Naive B cell (primary cell): ENCODE results near the gene TBC1D14. TPM values are rescaled to one million over a fixed set of nuclear protein-coding genes. Genes with fewer than 3 reads are reported as not detected.
"Not testable (repeated sequence)": the region's sequence is repeated elsewhere in the genome, so short reads cannot be mapped to it uniquely, and the experiment has no call there.

ENCODE experiments used
- ATAC-seq, 2 donors: fragments of 150-1000 bp; cut with Tn5 transposase; 2 replicates each; pipeline ENCODE4 v1.10.0; 2021; ENCODE audit warnings: low read depth in 2 of 2, mild to moderate bottlenecking in 2 of 2, moderate library complexity in 2 of 2
- DNase-seq: peaks from one replicate; pipeline ENCODE4 v3.0.0; 2022
- H3K27ac Mint-ChIP-seq, 6 donors: one replicate each; pipeline ENCODE4 v1.8.0; 2020 to 2022; ENCODE audit warnings: mild to moderate bottlenecking in 6 of 6, mixed read lengths in 6 of 6, moderate library complexity in 5 of 6, inconsistent platforms in 2 of 6
- H3K27me3 Mint-ChIP-seq, 3 donors: one replicate each; pipeline ENCODE4 v1.8.0; 2021 to 2022; ENCODE audit warnings: mixed read lengths in 3 of 3, mild to moderate bottlenecking in 1 of 3
- H3K36me3 Mint-ChIP-seq, 2 donors: one replicate each; pipeline ENCODE4 v1.8.0; 2020 to 2022; ENCODE audit warnings: mixed read lengths in 2 of 2, inconsistent platforms in 1 of 2, mild to moderate bottlenecking in 1 of 2
- H3K4me1 Mint-ChIP-seq, 3 donors: one replicate each; pipeline ENCODE4 v1.8.0; 2020 to 2022; ENCODE audit warnings: mixed read lengths in 3 of 3, inconsistent platforms in 1 of 3, mild to moderate bottlenecking in 1 of 3, moderate library complexity in 1 of 3
- H3K4me3 Mint-ChIP-seq, 8 donors: one replicate each; pipeline ENCODE4 v1.8.0; 2020 to 2022; ENCODE audit warnings: mild to moderate bottlenecking in 8 of 8, mixed read lengths in 8 of 8, moderate library complexity in 8 of 8, inconsistent platforms in 2 of 8
- H3K9me3 Mint-ChIP-seq, 7 donors: one replicate each; pipeline ENCODE4 v1.8.0; 2020 to 2022; ENCODE audit warnings: mixed read lengths in 7 of 7, mild to moderate bottlenecking in 5 of 7, inconsistent platforms in 2 of 7, moderate library complexity in 1 of 7
- polyA plus RNA-seq, 6 donors: library from polyadenylated mRNA; unstranded; fragments of 300-500 nt; fragmentation: Illumina TruSeq; gene quantifications; one replicate each; pipeline ENCODE4 v1.2.3, GENCODE V29; 2021; ENCODE audit warnings: low read depth in 6 of 6

The TBC1D14 gene
- polyA plus RNA-seq, 6 donors from 2014 or later = 27.3 to 42.4 (median 33.8) TPM

DNA sequence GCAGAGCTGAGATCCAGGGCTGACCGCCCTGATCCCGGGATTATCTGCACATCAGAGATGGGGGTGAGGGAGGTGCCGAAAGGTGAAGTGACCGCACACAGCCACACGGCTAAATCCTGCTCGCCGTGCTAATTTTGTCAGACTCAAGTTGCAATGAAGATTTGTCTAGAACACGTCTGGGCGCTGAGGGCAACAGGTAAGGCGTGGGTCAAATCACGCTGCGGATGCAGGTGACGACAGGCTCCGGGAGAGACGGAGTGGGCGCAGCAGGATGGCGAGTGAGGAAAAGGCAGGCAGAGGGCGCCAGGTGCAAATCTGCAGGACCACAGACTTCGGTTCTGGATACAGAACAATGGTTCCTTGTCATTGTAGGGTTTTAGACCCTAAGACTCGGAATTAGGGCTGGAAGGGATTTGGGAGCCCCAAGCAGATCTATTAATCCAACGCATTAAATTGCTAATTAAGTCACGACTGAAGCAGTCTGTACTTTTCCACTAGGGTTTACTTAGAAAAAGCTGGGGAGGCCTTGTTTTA lies 1.9 kb upstream of the TBC1D14 start:
- Mint-ChIP-seq H3K27ac (peak overlapping the region in 3 of 6 donors; percentile 1 to 49 (median 25)), H3K36me3 (no peaks in the 10 kb centered on the region), H3K27me3 (peaks cover 0 to 7% (median 0%) of the 10 kb centered on the region in 3 donors), H3K9me3 (no peaks in the 10 kb centered on the region), H3K4me1 (peaks cover 36 to 45% (median 39%) of the 10 kb centered on the region in 3 donors), H3K4me3 (peak overlapping the region; percentile 42 to 95 (median 84))
- DNase-seq (no peak), ATAC-seq (no peak)

DNA sequence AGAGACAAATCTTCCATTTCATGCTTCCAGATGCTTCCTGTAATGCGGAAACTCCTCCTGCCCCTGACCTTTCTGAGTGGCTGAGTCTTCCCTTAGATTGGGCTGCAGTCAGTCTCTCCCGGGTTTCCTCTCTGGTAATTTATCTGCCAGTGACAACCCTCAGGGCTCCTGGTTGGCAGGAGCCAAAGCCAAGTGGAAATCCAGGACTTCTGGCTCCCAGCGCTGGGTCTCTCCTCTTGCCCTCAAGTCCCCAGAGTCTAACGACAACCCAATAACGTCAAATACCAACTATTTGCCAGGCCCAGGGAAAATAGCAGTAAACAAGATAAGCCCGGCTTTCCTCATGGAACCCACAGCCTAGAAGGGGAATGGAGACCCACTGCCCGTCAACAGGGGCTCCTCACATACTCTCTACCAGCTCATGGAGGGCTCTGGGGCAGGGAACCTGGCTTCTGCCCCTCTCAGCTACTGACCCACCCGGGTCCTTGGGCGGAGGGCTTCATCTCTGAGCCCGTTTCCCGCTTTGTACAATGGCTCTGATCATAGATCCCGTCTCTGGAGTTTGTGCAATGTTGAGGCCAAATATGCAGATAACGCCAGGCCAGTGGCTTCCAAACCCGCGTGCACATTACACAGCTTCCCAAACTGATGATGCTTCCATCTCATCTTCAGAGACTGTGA lies 1.1 kb upstream of the TBC1D14 start:
- no peaks in the 10 kb centered on the region for H3K9me3 Mint-ChIP-seq
- H3K27ac Mint-ChIP-seq = peak overlapping the region; percentile 59 to 95 (median 92)
- H3K36me3 Mint-ChIP-seq = no peaks in the 10 kb centered on the region
- H3K4me3 Mint-ChIP-seq = peak overlapping the region; percentile 86 to 95 (median 93)
- DNase-seq = no peak
- H3K4me1 Mint-ChIP-seq = peaks cover 38 to 50% (median 39%) of the 10 kb centered on the region in 3 donors
- H3K27me3 Mint-ChIP-seq = peaks cover 0 to 7% (median 0%) of the 10 kb centered on the region in 3 donors
- no peak for ATAC-seq

DNA sequence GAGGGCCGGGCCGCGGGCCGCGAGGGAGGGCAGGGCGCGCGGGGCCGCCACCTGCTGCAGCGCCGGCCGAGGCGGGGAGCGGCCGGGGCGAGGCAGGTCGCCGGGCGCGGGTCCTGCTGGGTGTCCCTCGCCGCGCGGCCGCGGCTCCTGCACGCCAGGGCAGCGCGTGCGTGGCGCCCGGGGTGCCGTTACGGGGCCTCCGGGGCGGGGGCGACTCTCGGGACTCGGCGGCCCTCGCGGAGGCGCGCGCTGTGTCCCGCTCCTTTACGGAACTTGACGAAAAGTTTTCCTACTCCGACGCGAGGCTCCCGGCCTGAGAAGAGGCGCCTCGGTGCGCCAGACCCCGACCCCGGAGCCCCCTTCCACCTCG lies 329 bp downstream of the TBC1D14 start:
- peak overlapping the region in 4 of 6 donors; percentile 82 to 98 (median 88) for H3K27ac Mint-ChIP-seq
- peak; percentile 22 to 37 for ATAC-seq
- H3K36me3 Mint-ChIP-seq = no peaks in the 10 kb centered on the region
- H3K4me1 Mint-ChIP-seq = peaks cover 38 to 56% (median 39%) of the 10 kb centered on the region in 3 donors
- DNase-seq = no peak
- peaks cover 0 to 7% (median 0%) of the 10 kb centered on the region in 3 donors for H3K27me3 Mint-ChIP-seq
- no peaks in the 10 kb centered on the region for H3K9me3 Mint-ChIP-seq
- H3K4me3 Mint-ChIP-seq = peak overlapping the region; percentile 89 to 95 (median 92)

DNA sequence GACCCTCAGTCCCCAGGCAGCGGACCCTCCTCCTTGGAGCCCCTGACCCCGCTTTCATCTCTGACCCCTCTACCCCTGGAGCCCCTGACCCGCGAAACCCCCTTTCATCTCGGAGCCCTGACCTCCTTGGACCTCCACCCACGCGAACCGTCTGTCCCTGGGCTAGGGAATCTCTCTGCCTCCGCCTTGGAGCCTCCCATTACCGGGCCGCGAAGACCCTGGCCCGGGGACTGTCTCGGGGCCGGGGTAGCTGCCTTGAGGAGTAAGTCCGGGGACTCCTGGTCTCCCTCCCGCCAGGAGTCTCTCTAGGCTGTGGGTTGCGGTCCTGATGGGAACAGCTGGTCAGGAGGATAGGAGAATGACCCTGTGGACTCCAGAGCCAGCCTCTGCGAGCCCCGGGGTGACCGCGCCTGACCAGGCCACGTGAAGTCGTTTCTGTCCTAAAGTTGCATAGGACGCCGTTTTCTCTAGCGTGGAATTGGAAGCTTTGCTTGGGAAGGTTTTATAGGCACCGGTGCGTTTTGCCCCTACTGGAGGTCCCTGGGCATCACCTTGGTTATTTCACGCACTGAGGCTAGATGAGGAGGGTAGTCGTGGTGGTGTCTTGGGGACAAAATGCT lies 824 bp downstream of the TBC1D14 start:
- Mint-ChIP-seq H3K27ac (peak overlapping the region; percentile 27 to 98 (median 84)), H3K9me3 (no peaks in the 10 kb centered on the region), H3K4me3 (peak overlapping the region; percentile 89 to 95 (median 92)), H3K36me3 (no peaks in the 10 kb centered on the region), H3K4me1 (peaks cover 38 to 60% (median 39%) of the 10 kb centered on the region in 3 donors), H3K27me3 (peaks cover 0 to 7% (median 0%) of the 10 kb centered on the region in 3 donors)
- ATAC-seq = no peak
- no peak for DNase-seq

DNA sequence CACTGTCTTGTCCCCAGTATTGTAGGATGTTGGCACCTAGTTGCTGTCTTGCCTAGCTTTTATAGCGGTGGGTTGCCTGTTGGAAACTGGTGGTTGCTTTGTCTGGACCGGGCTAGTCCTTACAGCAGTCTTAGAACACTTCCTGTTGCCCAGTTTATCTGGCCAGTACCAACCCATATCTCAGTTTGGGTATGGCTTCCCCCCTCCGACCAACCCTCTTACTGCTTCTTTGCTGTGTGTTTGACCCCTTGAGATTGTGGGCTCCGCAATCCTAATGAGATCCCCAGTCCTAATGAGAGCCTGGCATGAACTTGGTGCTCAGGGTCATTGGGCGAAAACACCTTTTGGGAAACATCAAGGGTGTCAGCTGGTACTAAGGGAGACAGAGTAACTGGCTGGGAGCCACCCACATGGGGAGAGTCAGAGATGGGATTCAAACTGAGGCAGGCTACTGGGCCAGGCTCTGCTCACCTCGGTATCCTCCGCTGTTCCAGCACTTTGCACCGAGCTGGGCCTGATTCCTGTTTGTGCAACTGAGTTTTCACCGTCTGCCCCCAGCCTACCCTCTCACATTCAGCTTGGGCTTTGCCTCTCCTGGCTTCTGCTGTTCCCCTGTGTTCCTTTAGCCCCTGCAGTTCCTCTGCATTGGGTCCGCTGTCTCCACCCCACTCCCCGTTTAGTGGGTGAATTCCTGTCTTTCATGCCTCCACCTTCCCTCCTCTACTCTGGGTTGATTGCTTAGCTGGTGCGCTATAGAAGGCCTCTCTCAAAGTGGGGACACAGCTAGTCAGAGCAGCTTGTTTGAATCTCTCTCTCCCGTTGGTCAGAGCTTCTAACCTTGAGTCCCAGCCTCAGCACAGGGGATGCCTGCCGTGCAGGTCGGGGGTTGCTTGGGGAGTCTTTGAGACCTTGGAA lies 1.6 kb downstream of the TBC1D14 start:
- DNase-seq (no peak), ATAC-seq (no peak)
- peak overlapping the region; percentile 27 to 98 (median 84) for H3K27ac Mint-ChIP-seq
- peaks cover 0 to 7% (median 0%) of the 10 kb centered on the region in 3 donors for H3K27me3 Mint-ChIP-seq
- H3K9me3 Mint-ChIP-seq = no peaks in the 10 kb centered on the region
- H3K4me3 Mint-ChIP-seq = peak overlapping the region; percentile 89 to 95 (median 92)
- H3K4me1 Mint-ChIP-seq = peaks cover 39 to 65% (median 43%) of the 10 kb centered on the region in 3 donors
- H3K36me3 Mint-ChIP-seq = no peaks in the 10 kb centered on the region

DNA sequence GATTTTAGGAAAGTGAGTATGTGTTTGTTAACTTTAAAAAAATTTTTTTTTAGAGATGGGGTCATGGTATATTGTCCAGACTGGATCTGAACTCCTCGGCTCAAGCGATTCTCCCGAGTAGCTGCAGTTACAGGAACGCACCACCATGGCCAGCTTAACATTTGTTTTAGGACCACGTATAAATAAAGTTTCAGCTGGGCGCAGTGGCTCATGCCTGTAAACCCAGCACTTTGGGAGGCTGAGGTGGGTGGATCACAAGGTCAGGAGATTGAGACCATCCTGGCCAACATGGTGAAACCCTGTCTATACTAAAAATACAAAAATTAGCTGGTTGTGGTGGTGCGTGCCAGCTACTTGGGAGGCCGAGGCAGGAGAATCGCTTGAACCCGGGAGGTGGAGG lies 2.3 kb downstream of the TBC1D14 start:
- not testable (repeated sequence) for H3K9me3 Mint-ChIP-seq, H3K36me3 Mint-ChIP-seq, ATAC-seq, H3K27me3 Mint-ChIP-seq, DNase-seq
- Mint-ChIP-seq H3K27ac (peak overlapping the region in 2 of 6 donors; percentile 45 to 84), H3K4me1 (peaks cover 46 to 72% (median 50%) of the 10 kb centered on the region in 3 donors), H3K4me3 (peak overlapping the region in 5 of 8 donors; percentile 76 to 94 (median 91))

DNA sequence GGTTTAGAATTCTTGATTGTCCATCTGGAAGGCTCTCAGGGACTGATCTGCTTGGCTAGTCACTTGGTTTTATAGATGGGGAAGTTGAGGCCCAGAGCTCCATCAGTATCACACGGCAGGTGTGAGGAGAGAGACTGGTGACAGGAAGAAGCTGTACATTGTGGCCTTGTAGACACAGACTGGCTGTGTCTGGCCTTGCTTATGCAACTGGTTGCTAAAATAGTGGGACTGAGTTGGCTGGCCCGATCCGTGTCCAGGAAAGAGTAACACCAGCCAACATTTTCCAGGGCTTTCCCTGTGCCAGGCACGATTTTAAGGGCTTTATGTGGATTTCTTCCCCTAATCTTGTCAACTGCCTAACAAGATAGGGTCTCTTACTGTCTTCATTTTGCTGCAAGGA lies 2.8 kb downstream of the TBC1D14 start:
- peak overlapping the region in 4 of 6 donors; percentile 46 to 93 (median 68) for H3K27ac Mint-ChIP-seq
- no peaks in the 10 kb centered on the region for H3K9me3 Mint-ChIP-seq
- DNase-seq (no peak), ATAC-seq (no peak)
- peaks cover 0 to 3% (median 0%) of the 10 kb centered on the region in 3 donors for H3K27me3 Mint-ChIP-seq
- H3K36me3 Mint-ChIP-seq = no peaks in the 10 kb centered on the region
- peak overlapping the region in 6 of 8 donors; percentile 32 to 91 (median 72) for H3K4me3 Mint-ChIP-seq
- peaks cover 49 to 74% (median 51%) of the 10 kb centered on the region in 3 donors for H3K4me1 Mint-ChIP-seq

DNA sequence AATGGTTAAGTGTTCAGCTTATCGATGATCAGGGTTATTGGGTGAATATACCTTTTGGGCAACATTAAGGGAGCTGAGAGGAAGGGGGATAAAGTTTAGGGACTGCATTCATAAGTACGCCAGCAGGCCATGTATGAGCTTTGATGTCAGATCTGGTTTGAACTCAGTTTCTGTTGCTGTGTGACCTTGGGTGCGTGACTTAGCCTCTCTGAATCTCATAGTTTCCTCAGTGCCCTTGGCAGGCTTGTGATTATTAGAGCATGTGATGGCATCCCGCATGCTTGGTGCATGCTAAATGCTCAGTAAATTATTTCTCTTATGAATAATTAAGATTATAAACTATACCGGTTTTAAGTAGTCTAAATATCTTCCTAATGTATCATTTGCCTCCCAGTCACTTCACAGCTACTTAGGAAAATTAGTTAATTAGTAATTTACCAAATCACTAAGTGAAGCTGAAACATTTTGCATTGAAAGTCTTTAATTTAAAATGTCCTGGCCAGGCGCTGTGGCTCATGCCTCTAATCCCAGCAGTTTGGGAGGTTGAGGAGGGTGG lies 3.8 kb downstream of the TBC1D14 start:
- Mint-ChIP-seq H3K4me1 (peaks cover 51 to 76% (median 52%) of the 10 kb centered on the region in 3 donors), H3K27ac (peak overlapping the region in 1 of 6 donors; percentile 28), H3K27me3 (no peaks in the 10 kb centered on the region), H3K4me3 (peak overlapping the region in 1 of 8 donors; percentile 37), H3K36me3 (no peaks in the 10 kb centered on the region), H3K9me3 (no peaks in the 10 kb centered on the region)
- ATAC-seq (no peak), DNase-seq (no peak)

DNA sequence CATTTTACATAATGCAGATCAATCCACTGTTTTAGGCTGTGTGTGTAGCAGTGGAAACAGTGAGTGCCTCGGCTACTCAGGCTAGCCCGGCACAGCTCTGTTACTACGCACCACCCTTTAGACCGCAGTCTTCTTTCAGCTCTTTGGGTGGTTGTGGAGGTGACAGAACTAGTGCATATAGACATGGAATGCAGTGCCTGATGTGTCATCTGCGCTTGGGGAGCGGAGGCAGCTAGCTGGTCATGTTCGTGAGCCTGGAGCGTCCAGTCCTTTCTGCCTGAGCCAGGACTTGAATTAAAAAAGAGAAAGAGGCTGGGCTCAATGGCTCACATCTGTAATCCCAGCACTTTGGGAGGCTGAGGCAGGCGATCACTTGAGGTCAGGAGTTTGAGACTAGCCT lies 4.8 kb downstream of the TBC1D14 start:
- peak overlapping the region in 1 of 8 donors; percentile 76 for H3K4me3 Mint-ChIP-seq
- no peaks in the 10 kb centered on the region for H3K9me3 Mint-ChIP-seq
- H3K36me3 Mint-ChIP-seq = no peaks in the 10 kb centered on the region
- peak overlapping the region in 1 of 6 donors; percentile 47 for H3K27ac Mint-ChIP-seq
- peaks cover 51 to 77% (median 51%) of the 10 kb centered on the region in 3 donors for H3K4me1 Mint-ChIP-seq
- ATAC-seq = no peak
- H3K27me3 Mint-ChIP-seq = no peaks in the 10 kb centered on the region
- no peak for DNase-seq

DNA sequence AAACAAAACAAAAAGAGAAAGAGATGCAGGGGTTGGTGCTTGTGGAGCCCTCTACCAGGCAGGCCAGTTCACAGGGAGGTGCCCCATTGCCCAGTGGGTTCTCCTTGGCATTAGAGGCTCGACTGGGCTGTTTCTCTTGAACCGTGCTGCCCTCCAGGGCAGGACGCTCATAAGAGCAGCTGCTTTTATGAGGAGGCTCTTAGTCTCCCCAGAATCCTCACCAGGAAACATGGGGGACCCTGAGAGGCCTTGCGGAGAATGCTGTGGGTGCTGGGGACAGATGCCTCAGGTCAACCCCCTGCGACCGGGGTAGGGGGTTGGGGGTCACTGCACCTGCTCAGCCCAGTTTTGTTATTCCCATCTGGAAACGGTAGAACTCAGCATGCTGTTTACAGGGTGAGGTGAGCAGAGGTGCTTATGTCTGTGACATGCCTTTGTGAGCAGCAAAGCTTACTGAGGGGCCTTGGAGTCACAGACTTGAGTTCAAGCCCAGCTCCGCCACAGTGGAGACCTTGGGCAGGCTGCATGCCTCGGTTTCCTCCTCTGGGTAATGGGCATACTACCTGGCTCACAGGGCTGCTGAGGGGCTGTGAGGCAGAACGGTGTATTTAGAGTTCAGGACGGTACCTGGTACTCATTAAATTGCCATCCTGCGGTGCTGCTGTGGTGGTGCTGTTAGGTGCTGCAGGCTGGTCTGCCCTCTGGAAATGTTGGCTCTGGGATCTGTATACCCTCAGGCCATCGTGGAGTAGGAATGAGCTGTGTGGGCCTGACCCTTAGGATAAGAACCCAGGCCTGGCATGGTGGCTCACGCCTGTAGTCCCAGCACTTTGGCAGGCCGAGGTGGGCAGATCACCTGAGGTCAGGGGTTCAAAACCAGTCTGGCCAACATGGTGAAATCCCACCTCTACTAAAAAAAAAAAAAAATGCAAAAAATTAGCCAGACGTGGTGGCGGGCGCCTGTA lies 5.7 kb downstream of the TBC1D14 start:
- DNase-seq = no peak
- Mint-ChIP-seq H3K4me3 (no peak overlapping the region), H3K4me1 (peaks cover 53 to 80% (median 54%) of the 10 kb centered on the region in 3 donors), H3K27ac (peak overlapping the region in 1 of 6 donors; percentile 18), H3K36me3 (no peaks in the 10 kb centered on the region), H3K27me3 (no peaks in the 10 kb centered on the region), H3K9me3 (no peaks in the 10 kb centered on the region)
- ATAC-seq = no peak

DNA sequence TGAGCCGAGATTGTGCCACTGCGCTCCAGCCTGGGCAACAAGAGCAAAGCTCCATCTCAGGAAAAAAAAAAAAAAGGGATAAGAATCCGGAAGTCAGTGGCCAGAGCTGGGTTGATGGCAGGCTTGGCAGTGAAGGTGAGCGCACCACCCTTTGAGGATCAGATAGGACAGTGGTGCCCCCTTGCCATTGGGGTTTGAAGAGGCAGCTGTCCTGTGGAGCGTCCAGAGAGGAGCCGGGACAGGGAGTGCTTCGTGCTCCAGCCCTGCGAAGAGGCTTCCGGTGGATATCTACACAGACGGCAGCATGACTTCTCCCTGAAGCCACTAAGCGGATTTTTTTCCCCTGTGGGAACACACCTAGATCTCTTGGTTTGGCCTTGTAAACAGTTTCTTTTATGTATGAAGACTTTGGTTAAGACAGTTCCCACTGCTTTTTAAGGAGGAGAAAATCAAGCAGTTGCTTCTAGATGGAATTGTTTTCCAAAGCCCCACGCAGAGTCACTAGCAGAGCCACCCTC lies 6.5 kb downstream of the TBC1D14 start:
- ATAC-seq = no peak
- no peaks in the 10 kb centered on the region for H3K36me3 Mint-ChIP-seq
- H3K4me1 Mint-ChIP-seq = peaks cover 49 to 77% (median 52%) of the 10 kb centered on the region in 3 donors
- DNase-seq = no peak
- no peaks in the 10 kb centered on the region for H3K27me3 Mint-ChIP-seq
- peak overlapping the region in 4 of 8 donors; percentile 12 to 47 (median 40) for H3K4me3 Mint-ChIP-seq
- H3K9me3 Mint-ChIP-seq = no peaks in the 10 kb centered on the region
- peak overlapping the region in 2 of 6 donors; percentile 24 to 91 for H3K27ac Mint-ChIP-seq
